HG02840 (cell line): ENCODE data around the gene SLC22A2.

ENCODE experiments used
- ATAC-seq: cut with Tn5 transposase; IDR thresholded peaks from one replicate; pipeline ENCODE4 v1.9.1; 2021; ENCODE audit warnings: mild to moderate bottlenecking, moderate library complexity, moderate number of reproducible peaks; ENCODE audit not compliant: unreplicated experiment, low FRiP score

SLC22A2 gene

GRCh38 chr6:160218810-160219209 is 39.8 kb downstream of the SLC22A2 start:
- ATAC-seq = no peak

- no peak for ATAC-seq
Observed at GRCh38 chr6:160217863-160218262, 40.8 kb downstream of the SLC22A2 start.

DNA sequence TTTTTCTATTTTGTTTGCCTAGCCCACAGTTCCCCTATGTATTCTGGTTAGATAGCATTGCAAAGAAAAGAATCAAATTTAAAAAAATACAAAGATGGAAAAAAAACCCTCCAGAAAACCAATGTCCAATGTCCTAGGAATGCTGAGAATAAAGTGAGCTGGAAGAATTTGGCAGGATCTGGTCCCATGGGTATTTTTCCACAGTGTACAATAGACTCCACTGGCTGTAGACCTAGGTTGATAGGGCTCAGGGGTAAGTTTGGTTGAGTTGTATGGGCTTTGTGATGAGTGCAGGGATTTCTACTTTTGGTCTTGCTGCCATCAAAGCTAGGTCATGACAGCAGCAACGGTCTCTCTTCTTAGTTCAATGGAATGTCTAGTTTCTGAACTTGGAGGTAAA is 41.5 kb downstream of the SLC22A2 start:
- ATAC-seq = no peak

DNA sequence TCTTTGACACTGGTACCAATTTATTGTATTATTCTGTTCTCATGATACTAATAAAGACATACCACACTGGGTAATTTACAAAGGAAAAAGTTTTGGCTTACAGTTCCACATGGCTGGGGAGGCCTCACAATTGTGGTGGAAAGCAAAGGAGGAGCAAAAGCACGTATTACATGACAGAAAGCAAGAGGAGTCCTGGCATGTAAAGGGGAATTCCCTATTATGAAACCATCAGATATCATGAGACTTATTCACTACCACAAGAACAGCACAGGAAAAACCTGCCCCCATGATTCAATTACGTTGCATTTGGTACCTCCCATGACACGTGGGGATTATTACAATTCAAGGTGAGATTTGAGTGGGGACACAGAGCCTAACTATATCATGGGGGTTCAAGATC is 43.4 kb downstream of the SLC22A2 start:
- no peak for ATAC-seq

GRCh38 chr6:160207618-160208017 is 51.0 kb downstream of the SLC22A2 start:
- no peak for ATAC-seq

DNA sequence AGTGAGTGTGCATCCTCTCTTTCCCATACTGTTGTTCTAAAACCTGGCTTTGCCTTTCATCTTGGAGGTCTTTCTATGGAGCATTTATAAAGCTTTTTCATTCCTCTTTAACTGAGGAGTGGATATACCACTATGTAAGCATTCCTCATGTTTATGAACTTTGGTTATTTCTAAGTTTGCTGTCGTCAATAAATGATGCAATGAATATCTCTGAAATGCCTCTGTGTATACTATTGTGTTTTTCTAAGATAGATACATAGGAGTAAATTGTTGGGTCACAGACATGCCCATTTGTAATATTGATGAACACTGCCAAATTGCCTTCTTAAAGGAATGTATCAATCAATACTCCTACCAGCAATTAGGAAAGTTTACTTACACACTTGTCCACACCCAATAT is 53.9 kb downstream of the SLC22A2 start:
- no peak for ATAC-seq

DNA sequence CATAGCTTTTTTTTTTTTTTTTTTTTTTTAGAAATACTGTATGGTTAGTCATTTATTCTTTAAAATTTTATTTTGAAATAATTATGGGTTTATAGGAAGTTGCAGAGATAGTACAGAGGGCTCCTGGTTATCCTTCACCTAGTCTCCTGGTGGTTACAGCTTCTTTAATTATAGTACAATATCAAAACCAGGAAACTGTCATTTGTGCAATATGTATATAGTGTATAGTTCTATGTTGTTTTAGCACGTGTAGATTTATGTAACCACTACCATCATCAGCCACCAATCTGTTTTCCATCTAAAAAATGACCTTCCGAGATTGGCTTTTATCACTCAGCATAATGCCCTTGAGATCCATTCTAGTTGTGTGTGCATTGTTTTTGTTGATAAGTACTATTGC is 54.7 kb downstream of the SLC22A2 start:
- ATAC-seq = no peak

DNA sequence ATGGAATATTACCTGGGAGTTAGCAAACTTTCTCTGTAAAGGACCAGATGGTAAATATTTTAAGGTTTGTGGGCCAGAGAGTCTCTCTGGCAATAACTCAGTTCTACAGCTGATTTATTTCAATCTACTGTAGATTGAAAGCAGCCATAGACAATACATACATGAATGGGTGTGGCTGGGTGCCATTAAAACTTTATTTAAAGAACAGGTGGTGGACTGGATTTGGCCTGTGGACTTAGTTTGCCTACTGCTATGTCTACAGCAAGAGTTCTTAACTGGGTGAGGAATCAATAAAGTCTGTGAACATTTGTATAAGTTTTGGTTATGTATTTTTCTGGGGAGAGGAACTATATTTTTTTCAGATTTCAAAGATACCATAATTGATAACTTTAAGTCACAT is 55.1 kb downstream of the SLC22A2 start:
- no peak for ATAC-seq

- ATAC-seq = no peak
Observed at GRCh38 chr6:160203076-160203475, 55.5 kb downstream of the SLC22A2 start.

- ATAC-seq = no peak
Observed at GRCh38 chr6:160202411-160202810, 56.2 kb downstream of the SLC22A2 start.

DNA sequence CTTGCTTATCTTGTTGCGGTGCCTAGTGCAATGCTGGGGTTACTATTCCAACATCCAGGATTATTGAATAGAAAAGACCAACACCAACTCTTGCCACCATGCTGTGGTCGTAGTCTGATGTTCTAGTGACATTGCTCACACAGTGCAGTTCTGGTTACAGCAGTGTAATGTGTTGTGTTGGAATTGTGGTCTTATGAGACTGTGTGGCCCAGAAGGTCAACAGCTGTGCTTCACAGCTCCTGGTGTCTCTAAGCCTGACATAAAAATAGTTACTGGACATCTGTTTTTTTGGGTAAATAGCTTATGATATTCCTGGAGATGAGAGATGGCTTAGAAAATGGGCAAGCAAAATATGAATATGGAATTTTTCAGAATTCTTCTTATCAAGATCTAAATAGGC is 57.6 kb downstream of the SLC22A2 start:
- ATAC-seq = no peak

DNA sequence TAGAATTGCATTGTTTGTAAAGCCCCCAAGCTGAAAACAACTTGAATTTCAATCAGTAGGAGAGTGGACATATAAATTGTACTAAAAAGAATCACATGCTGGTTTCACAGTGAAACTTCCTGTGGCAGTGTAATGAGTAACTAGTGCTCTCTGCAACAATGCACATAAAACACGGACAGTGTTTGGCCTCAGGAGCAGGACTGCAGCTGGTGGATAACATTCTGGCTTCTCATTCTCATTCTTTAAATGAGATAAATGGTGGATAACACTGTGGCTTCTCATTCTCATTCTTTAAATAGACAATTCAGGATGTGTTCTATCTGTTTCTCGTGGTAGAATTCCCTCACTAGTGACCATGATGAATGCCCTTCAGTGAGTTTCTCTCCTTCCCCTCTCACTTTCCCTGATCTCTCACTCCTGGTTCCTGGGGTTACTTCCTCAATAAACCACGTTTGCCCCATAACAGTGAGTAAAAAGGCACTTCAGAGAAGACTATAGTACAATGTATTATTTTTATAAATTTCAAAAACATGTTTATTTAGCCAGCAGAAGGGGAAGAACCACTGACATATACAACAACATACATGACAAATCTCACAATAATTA is 59.9 kb downstream of the SLC22A2 start:
- no peak for ATAC-seq

DNA sequence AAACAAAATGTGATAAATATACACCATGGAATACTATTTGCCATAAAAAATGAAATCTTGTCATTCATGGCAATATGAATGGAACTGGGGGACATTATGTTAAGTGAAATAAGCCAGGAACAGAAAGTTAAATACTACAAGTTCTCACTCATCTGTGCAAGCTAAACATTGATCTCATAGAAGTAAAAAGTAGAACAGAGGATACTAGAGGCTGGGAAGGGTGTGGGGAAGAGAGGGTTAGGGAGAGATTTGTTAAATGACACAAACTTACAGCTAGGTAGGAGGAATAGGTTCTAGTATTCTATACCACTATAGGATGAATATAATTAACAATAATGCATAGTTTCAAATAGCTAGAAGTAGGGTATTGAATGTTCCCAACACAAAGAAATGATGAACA is 61.0 kb downstream of the SLC22A2 start:
- no peak for ATAC-seq

GRCh38 chr6:160194808-160195207 is 63.8 kb downstream of the SLC22A2 start:
- ATAC-seq = no peak

DNA sequence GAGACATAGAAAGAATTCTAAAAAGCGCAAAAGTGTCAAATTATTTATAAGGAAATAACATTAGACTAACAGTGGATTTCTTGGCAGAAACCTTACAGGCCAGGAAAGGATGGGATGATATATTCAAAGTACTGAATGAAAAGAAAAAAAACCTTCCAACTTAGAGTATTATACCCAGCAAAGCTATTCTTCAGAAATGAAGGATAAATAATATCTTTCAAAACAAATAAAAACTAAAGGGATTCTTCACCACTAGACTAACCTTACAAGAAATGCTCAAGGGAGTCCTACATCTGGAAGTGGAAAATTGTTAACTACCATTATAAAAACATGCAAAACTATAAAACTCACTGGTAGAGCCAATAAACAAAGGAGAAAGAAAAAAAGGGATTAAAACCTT is 65.8 kb downstream of the SLC22A2 start:
- ATAC-seq = no peak

GRCh38 chr6:160190973-160191372 is 67.6 kb downstream of the SLC22A2 start:
- ATAC-seq = no peak

- no peak for ATAC-seq
Observed at GRCh38 chr6:160190081-160190480, 68.5 kb downstream of the SLC22A2 start.

- no peak for ATAC-seq
Observed at GRCh38 chr6:160188773-160189172, 69.8 kb downstream of the SLC22A2 start.

GRCh38 chr6:160180706-160181105 is 77.9 kb downstream of the SLC22A2 start:
- no peak for ATAC-seq

DNA sequence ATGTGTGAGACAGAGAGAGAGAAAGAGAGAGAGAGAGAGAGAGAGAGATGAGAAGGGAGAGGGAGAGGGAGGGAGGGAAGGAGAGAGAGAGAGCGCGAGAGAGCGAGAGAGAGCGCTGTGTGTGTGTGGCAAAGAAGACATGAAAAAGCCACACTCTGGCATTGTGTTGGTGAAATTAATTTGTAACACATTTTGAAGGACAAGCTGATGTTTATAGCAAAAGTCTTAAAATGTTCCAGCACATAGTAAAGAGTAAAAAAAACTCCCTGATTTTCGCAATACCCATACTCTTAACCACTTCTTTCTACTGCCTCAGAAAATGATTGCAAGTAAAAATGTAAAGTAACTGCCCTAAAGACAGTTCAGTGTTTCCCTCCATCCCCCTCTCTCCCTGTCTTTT is 80.3 kb downstream of the SLC22A2 start:
- no peak for ATAC-seq

- no peak for ATAC-seq
Observed at GRCh38 chr6:160177220-160177619, 81.4 kb downstream of the SLC22A2 start.

- no peak for ATAC-seq
Observed at GRCh38 chr6:160174681-160175080, 83.9 kb downstream of the SLC22A2 start.
